GM04504 (cell line): Measurements from ENCODE around the gene PYROXD2.
"Not testable (repeated sequence)": the region's sequence is repeated elsewhere in the genome, so short reads cannot be mapped to it uniquely, and the experiment has no call there.

Experiments
- DNase-seq: peaks from one replicate; pipeline ENCODE4 v3.0.0-alpha.2; 2012; ENCODE audit warnings: low read depth

The PYROXD2 gene

GRCh38 chr10:98390406-98390805 is 24.6 kb downstream of the PYROXD2 start:
- DNase-seq, result no peak

DNA sequence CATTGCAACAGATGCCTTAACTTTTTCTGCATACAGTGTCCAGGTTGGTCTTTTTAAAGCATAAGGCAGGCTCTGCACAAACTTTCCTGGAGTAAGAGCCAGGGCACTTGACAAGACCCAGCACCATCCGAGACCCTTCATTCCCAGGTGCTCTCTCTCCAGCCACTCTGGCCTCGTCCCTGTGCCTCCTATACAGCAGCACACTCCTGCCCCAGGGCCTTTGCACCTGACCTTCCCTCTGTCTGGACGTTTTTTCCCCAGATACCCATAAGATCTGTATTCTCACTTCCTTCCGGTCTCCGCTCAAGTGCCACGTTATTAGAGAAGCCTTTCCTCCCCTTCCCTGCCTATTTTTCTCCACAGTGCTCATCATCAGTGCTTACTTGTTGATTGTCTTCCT is 25.6 kb downstream of the PYROXD2 start:
- no peak for DNase-seq

DNA sequence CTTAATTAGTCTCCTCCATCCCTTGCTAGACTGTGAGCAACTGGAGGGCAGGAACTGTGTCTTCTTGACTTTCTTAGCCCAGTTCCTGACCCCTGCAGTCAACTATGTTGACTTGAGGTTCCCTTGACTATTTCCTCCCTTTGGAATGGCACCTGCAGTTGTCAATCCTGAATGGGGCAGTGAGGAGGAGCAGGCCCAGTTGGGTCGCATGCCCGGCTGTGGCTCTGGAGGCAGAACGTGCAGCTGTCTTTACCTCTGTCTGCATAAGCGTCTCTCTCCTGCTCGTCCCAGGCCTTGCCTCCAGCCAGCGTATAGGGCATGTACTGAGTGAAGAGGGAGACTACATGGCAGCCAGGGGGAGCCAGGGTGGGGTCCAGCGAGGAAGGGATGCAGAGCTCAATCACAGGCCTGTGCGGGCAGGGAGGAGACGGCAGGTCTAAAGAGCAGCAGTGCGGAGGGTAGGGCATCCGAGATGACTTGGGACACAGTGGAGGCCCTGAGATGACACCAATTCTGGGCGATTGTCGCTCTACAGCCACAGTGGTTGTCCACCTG is 26.8 kb downstream of the PYROXD2 start:
- DNase-seq, result no peak

GRCh38 chr10:98384531-98385133 is 30.4 kb downstream of the PYROXD2 start:
- no peak for DNase-seq

GRCh38 chr10:98383869-98384268 is 31.1 kb downstream of the PYROXD2 start:
- no peak for DNase-seq

DNA sequence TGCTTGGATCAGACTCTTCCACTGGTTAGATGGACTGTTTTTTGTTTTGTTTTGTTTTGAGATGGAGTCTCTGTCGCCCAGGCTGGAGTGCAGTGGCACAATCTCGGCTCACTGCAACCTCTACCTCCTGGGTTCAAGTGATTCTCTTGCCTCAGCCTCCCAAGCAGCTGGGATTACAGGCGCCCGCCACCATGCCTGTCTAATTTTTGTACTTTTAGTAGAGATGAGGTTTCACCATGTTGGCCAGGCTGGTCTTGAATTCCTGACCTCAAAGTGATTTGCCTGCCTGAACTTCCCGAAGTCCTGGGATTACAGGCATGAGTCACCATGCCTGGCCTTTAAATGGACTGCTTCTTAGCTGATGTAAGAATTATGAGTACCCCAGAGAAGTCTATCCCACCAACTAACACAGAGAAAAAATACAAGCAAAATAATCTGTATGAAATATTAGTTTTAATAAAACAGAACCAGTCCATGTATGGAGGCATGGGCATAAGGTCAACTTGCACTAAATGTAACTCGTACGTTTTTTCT is 31.8 kb downstream of the PYROXD2 start:
- not testable (repeated sequence) for DNase-seq

- DNase-seq, result no peak
Measured at GRCh38 chr10:98382691-98383101, 32.3 kb downstream of the PYROXD2 start.

- no peak for DNase-seq
Measured at GRCh38 chr10:98380493-98381339, 34.3 kb downstream of the PYROXD2 start.

DNA sequence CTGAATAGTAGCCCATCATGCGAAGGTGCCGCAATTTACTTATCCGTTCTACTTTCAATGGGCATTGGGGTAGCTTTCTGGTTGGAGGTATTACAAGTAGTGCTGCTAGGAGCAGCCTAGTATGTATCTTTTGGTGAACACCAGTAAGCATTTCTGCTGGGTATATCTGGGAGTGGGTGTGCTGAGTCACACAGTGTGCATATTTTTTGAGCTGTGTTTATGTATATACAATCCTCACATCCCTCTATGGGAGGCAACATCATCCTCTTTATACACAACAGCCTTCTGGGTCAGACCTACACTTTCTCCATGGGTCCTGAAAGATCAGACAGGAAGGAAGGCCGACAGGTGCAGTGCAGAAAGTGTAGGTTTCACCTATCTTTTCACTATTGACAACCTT is 36.3 kb downstream of the PYROXD2 start:
- DNase-seq, result no peak

DNA sequence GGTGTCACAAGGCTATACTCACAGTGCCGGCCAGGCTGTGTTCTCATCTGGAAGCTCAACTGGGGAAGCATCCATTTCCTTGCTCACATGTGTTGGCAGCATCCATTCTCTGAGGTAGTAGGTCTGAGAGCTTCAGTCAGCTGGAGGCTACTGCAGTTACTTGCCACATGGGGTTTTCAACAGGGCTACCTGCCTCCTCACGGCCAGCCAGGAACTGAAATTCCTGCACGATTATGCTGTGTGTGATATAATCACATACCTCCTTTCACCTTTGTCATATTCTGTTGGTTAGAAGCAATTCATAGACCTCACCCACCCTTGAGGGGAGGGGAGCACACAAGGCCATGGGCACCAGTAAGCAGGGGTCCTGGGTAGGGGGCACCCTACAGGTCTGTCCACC is 37.4 kb downstream of the PYROXD2 start:
- DNase-seq, result no peak

DNA sequence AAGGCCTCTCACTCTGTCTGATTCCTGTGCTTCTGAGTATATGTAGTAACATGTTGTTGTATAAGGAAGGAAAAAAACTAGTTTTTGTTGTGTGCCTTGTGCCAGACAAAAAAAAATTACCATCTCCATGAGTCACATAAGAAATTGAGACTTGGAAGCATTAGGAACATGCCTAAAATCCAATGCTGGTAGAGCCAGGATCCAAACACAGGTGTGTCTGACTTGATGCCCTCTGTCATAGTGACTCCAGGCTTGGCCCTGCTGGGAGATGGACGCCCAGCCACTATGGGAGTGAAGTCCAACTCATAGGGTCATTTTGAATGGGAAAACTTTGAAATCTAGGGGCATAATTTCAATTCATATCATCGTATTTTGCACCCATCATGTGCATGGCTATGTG is 38.0 kb downstream of the PYROXD2 start:
- no peak for DNase-seq

GRCh38 chr10:98376485-98376884 is 38.5 kb downstream of the PYROXD2 start:
- DNase-seq, result no peak

DNA sequence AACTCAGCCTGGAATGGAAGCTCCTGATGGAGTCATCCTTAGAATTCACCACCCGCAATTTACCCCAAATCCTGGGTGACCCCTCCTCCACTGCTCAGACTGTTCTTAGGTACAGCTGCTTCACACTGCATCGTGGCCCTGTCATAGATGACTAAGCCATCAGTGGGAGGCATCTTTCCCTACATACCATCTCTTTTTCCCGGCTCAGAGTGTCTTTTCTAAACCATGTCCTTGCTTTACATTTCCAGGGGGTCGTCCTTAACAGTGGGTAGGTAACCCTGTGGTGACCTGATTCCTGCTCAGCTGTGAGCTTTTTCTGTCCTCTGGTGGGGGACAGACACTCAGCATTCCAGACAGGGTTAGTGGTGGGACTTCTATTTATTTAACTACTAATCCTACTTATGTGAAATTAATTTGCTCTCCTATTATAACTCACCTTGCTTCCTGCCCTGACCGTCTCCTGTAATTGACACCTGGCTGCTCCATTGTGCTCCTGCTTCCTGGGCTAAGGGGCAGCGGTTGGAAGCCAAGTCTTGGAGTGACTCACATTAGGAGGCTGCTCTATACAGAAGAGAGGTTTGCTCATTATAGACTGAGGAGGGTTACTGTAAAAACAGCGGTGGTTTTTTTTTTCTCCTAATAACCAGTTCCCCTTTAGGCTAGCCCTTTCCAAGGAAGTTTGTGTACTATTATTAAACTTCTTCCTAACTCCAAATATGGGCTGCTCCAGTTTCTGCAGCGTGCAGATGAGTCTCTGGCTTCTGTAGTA is 40.6 kb downstream of the PYROXD2 start:
- DNase-seq, result no peak

GRCh38 chr10:98373260-98374040 is 41.5 kb downstream of the PYROXD2 start:
- no peak for DNase-seq

- DNase-seq, result no peak
Measured at GRCh38 chr10:98370831-98371820, 43.9 kb downstream of the PYROXD2 start.

DNA sequence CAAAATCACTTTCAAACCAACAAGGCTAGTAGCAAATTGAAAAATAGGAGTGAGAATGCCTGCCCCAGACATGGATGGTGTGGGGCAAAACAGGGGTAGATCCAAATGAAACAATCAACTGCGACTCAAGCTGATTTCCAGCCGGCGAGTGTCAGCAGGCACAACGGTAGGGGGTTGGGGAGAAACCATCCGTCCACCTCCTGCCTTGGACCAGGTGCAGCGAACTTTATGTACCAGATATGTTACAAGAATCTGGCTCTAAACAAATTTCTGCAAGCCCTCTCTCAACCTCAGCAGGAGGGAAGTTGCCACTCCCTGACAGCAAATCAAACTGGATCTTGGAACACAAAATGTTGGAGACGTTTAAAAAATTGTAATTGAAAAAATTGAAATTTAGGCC is 45.2 kb downstream of the PYROXD2 start:
- DNase-seq, result no peak

DNA sequence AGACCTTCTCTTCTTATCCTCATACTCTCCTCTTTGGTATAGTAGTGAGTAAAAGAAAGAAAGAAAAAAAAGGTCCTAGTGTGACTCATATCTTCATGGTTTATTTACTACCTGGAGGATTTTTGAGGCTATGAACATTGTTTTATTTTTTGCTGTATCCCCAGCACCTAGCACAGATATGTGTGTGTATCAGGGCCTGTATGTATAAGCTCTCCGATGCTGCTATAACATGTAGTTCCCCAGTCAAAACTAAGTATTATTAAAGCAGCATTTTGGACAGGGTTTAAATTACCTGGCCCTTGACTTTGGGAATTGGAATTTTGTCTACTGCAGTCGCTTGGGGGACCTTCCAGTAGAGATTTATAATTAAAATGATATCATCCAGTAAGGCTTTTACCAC is 46.3 kb downstream of the PYROXD2 start:
- DNase-seq, result no peak

- DNase-seq, result no peak
Measured at GRCh38 chr10:98367604-98368451, 47.2 kb downstream of the PYROXD2 start.

DNA sequence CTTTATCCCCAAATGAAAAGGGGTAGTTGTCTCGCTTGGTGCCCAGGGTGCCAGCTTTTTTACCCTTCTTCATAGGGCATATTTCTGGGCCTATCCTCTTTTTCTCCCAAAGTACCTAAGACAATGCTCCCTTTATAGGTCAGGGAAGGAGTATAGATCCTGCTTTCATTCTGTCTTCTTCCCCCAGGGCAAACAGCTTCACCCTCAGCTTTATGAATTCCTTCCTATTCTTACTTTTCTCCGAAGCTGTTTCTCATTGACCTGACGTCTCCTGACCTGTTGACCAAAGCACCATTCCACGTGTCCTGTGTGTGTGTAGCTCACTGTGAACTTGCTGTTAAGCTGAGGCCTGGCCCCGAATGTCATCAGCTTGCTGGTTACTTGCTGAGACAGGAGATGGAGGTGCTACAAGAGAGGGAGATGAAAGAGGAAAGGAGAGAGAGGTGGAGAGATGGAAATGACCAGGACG is 48.9 kb downstream of the PYROXD2 start:
- no peak for DNase-seq
